Fibroblast of villous mesenchyme (primary cell): ENCODE data around the gene NRG2. TPM values are rescaled to one million over a fixed set of nuclear protein-coding genes. Genes with fewer than 3 reads are reported as not detected.

Source experiments
- DNase-seq: peaks from one replicate; pipeline ENCODE4 v3.0.0-alpha.2; 2010; ENCODE audit warnings: low read depth
- H3K4me3 ChIP-seq: 2 replicates; pipeline ENCODE4 v1.5.1; 2011; ENCODE audit warnings: low read depth, mild to moderate bottlenecking, low read length
- CTCF ChIP-seq: IDR thresholded peaks from 2 replicates; pipeline ENCODE4 v1.5.1; 2012; ENCODE audit warnings: low read depth, mild to moderate bottlenecking, low read length; ENCODE audit not compliant: insufficient read depth
- total RNA-seq: library from RNA; depleted of rRNA; stranded (reverse); fragments of >200 nt; gene quantifications from 2 replicates; pipeline ENCODE4 v1.2.3, GENCODE V29; 2012

The NRG2 gene
- total RNA-seq, 1 donor = under 0.01 TPM

GRCh38 chr5:139885172-139885856 lies 157.8 kb downstream of the NRG2 start:
- TF ChIP-seq CTCF = no peak

GRCh38 chr5:139884734-139885133 lies 158.4 kb downstream of the NRG2 start:
- no peak for DNase-seq
- TF ChIP-seq CTCF = no peak
- no peak overlapping the region for H3K4me3 ChIP-seq

More at GRCh38 chr5:139885172-139885856, 157.8 kb downstream of the NRG2 start:
- H3K4me3 ChIP-seq = no peak overlapping the region
- DNase-seq = no peak

GRCh38 chr5:139884144-139884543 lies 159.0 kb downstream of the NRG2 start:
- TF ChIP-seq CTCF = no peak
- no peak overlapping the region for H3K4me3 ChIP-seq
- DNase-seq = no peak

GRCh38 chr5:139882961-139883539 lies 160.0 kb downstream of the NRG2 start:
- TF ChIP-seq CTCF = no peak
- DNase-seq = no peak
- H3K4me3 ChIP-seq = no peak overlapping the region

GRCh38 chr5:139882316-139882715 lies 160.8 kb downstream of the NRG2 start:
- no peak for TF ChIP-seq CTCF
- H3K4me3 ChIP-seq = no peak overlapping the region
- DNase-seq = no peak

- no peak for TF ChIP-seq CTCF
- no peak overlapping the region for H3K4me3 ChIP-seq
- DNase-seq = peak; percentile 24
Measured at GRCh38 chr5:139881143-139881733, 161.9 kb downstream of the NRG2 start.
